Fibroblast of lung (primary cell): ENCODE data around the gene TAS1R1. TPM values are rescaled to one million over a fixed set of nuclear protein-coding genes. Genes with fewer than 3 reads are reported as not detected.

Experiments
- DNase-seq, 2 donors: peaks; one replicate each; pipeline versions ENCODE4 v3.0.0 to v3.0.0-alpha.2; 2010; ENCODE audit warnings: low read depth in 2 of 2
- H2AFZ ChIP-seq: 2 replicates; pipeline ENCODE4 v1.5.1; 2012; ENCODE audit warnings: low read length, control low read depth, inconsistent platforms
- H3K27ac ChIP-seq: 2 replicates; pipeline ENCODE4 v1.5.1; 2011; ENCODE audit warnings: low read length, control low read depth; ENCODE audit not compliant: insufficient read depth
- H3K27me3 ChIP-seq: 2 replicates; pipeline ENCODE4 v1.5.1; 2011; ENCODE audit warnings: mild to moderate bottlenecking, low read length; ENCODE audit not compliant: control insufficient read depth, insufficient read depth
- H3K36me3 ChIP-seq: 2 replicates; pipeline ENCODE4 v1.5.1; 2011; ENCODE audit warnings: low read length; ENCODE audit not compliant: control insufficient read depth, insufficient read depth
- H3K4me1 ChIP-seq: 2 replicates; pipeline ENCODE4 v1.5.1; 2011; ENCODE audit warnings: low read length; ENCODE audit not compliant: control insufficient read depth, insufficient read depth; ENCODE audit errors: extremely low read depth
- H3K4me2 ChIP-seq: 2 replicates; pipeline ENCODE4 v1.5.1; 2011; ENCODE audit warnings: low read length, control low read depth; ENCODE audit not compliant: insufficient read depth; ENCODE audit errors: extremely low read depth
- H3K4me3 ChIP-seq, 4 experiments: fragments of 200-600 bp in 1 of 4; sonication (generic) in 1 of 4; replicated peaks in 1 of 4; 2 replicates each; pipeline ENCODE4 v1.5.1; 2011 to 2016; ENCODE audit warnings: low read length in 4 of 4, low read depth in 3 of 4, mild to moderate bottlenecking in 3 of 4, control low read depth in 2 of 4, inconsistent platforms in 1 of 4, mixed read lengths in 1 of 4; ENCODE audit not compliant: insufficient read depth in 1 of 4; ENCODE audit errors: control extremely low read depth in 1 of 4
- H3K79me2 ChIP-seq: 2 replicates; pipeline ENCODE4 v1.5.1; 2012; ENCODE audit warnings: mild to moderate bottlenecking, low read length, inconsistent platforms; ENCODE audit not compliant: control insufficient read depth, insufficient read depth
- H3K9ac ChIP-seq: 2 replicates; pipeline ENCODE4 v1.5.1; 2011; ENCODE audit warnings: mild to moderate bottlenecking, low read length, control low read depth; ENCODE audit not compliant: insufficient read depth
- H3K9me3 ChIP-seq: 2 replicates; pipeline ENCODE4 v1.5.1; 2012; ENCODE audit warnings: low read depth, low read length; ENCODE audit not compliant: control insufficient read depth, insufficient read depth
- H4K20me1 ChIP-seq: 2 replicates; pipeline ENCODE4 v1.5.1; 2011; ENCODE audit warnings: low read length; ENCODE audit not compliant: control insufficient read depth, insufficient read depth; ENCODE audit errors: extremely low read depth
- EZH2 ChIP-seq: IDR thresholded peaks from 2 replicates; pipeline ENCODE4 v1.5.1; 2012; ENCODE audit warnings: low read length, control low read depth, mild to moderate bottlenecking; ENCODE audit errors: missing control alignments
- polyA plus RNA-seq, 2 donors: library from polyadenylated mRNA; depleted of rRNA in 1 of 2; stranded (reverse) in 1 of 2; unstranded in 1 of 2; fragments of >200 nt; gene quantifications; 2 replicates each; pipeline ENCODE4 v1.2.1, GENCODE V29; 2011 to 2012; ENCODE audit warnings: missing spikeins in 1 of 2
- total RNA-seq: library from RNA; depleted of rRNA; stranded (reverse); fragments of >200 nt; gene quantifications from 2 replicates; pipeline ENCODE4 v1.2.1, GENCODE V29; 2014
- TF ChIP-seq, protein P1 (sequence below), 2 donors: IDR thresholded peaks in 1 of 2; conservative IDR thresholded peaks in 1 of 2; 1 replicate in 1 of 2; 2 replicates in 1 of 2; pipeline ENCODE4 v1.5.1; 2011 to 2012; ENCODE audit warnings: low read length in 2 of 2, control low read depth in 1 of 2, inconsistent platforms in 1 of 2, low read depth in 1 of 2, mild to moderate bottlenecking in 1 of 2

Gene TAS1R1
- total and polyA plus RNA-seq, 2 donors (not counting 1 experiment from before 2014, with no cell fraction given): 0.10 to 0.17 TPM

GRCh38 chr1:6509919-6510291, 45.2 kb upstream of the TAS1R1 start:
- TF ChIP-seq EZH2: no peak
- Histone ChIP-seq H3K4me3 (no peak overlapping the region), H2AFZ (no peak overlapping the region), H3K4me2 (no peak overlapping the region), H3K4me1 (no peaks in the 10 kb centered on the region), H3K9me3 (no peaks in the 10 kb centered on the region), H3K9ac (no peak overlapping the region), H3K79me2 (no peaks in the 10 kb centered on the region), H4K20me1 (no peaks in the 10 kb centered on the region), H3K36me3 (no peaks in the 10 kb centered on the region), H3K27ac (no peak overlapping the region), H3K27me3 (no peaks in the 10 kb centered on the region)
- DNase-seq: no peak

DNA sequence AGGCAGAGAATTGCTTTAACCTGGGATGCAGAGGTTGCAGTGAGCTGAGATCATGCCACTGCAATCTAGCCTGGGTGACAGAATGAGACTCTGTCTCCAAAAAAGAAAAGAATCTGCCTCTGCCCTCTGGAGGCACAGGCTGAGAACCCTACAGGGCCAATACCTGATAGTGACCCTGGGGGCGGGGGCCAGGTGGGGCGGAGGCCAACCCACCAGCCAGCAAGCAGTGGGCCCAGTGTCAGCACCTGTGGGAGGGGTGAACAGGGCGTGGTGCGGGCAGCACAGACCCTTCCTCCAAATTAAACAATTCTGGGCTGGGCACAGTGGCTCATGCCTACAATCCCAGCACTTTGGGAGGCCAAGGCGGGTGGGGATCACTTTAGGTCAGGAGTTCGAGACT, 44.6 kb upstream of the TAS1R1 start:
- H3K9me3 ChIP-seq: no peaks in the 10 kb centered on the region
- no peaks in the 10 kb centered on the region for H3K4me1 ChIP-seq
- no peaks in the 10 kb centered on the region for H3K27me3 ChIP-seq
- H3K79me2 ChIP-seq: no peaks in the 10 kb centered on the region
- H3K27ac ChIP-seq: no peak overlapping the region
- H3K36me3 ChIP-seq: no peaks in the 10 kb centered on the region
- DNase-seq: no peak
- H3K4me3 ChIP-seq: no peak overlapping the region
- H3K4me2 ChIP-seq: no peak overlapping the region
- no peak overlapping the region for H3K9ac ChIP-seq
- no peak overlapping the region for H2AFZ ChIP-seq
- no peaks in the 10 kb centered on the region for H4K20me1 ChIP-seq
- TF ChIP-seq, protein P1, sequence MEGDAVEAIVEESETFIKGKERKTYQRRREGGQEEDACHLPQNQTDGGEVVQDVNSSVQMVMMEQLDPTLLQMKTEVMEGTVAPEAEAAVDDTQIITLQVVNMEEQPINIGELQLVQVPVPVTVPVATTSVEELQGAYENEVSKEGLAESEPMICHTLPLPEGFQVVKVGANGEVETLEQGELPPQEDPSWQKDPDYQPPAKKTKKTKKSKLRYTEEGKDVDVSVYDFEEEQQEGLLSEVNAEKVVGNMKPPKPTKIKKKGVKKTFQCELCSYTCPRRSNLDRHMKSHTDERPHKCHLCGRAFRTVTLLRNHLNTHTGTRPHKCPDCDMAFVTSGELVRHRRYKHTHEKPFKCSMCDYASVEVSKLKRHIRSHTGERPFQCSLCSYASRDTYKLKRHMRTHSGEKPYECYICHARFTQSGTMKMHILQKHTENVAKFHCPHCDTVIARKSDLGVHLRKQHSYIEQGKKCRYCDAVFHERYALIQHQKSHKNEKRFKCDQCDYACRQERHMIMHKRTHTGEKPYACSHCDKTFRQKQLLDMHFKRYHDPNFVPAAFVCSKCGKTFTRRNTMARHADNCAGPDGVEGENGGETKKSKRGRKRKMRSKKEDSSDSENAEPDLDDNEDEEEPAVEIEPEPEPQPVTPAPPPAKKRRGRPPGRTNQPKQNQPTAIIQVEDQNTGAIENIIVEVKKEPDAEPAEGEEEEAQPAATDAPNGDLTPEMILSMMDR (conservative IDR thresholded peaks at IDR 0.05 in 1 of 2, IDR thresholded peaks at IDR 0.05 in 1 of 2; ENCODE audit: low read depth in 1 of 2, low read length in 2 of 2): no peak
- no peak for TF ChIP-seq EZH2

DNA sequence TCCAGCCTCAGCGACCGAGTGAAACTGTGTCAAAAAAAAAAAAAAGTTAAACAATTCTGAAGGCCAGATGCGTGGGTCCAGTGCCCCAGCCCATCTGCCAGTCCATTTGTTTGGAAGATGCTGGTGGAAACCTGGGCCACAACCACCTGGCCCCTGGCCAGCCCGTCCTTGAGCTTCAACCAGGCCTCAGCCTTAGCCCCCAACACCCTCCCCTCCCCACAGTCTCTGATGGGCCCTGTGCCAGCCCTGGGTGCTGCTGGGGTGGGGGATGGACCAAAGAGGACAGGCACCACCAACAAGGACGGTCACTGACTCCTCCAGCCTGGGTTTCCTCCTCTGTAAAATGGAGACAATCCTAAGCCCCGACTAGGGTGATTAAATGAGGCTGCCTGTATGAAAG, 44.1 kb upstream of the TAS1R1 start:
- no peaks in the 10 kb centered on the region for H3K9me3 ChIP-seq
- H3K4me3 ChIP-seq: no peak overlapping the region
- H3K27me3 ChIP-seq: no peaks in the 10 kb centered on the region
- no peak for DNase-seq
- H3K4me2 ChIP-seq: no peak overlapping the region
- TF ChIP-seq, protein P1 (conservative IDR thresholded peaks at IDR 0.05 in 1 of 2, IDR thresholded peaks at IDR 0.05 in 1 of 2; ENCODE audit: low read depth in 1 of 2, low read length in 2 of 2): no peak
- no peak for TF ChIP-seq EZH2
- H3K27ac ChIP-seq: no peak overlapping the region
- no peak overlapping the region for H2AFZ ChIP-seq
- H3K36me3 ChIP-seq: no peaks in the 10 kb centered on the region
- H3K79me2 ChIP-seq: no peaks in the 10 kb centered on the region
- H3K9ac ChIP-seq: no peak overlapping the region
- no peaks in the 10 kb centered on the region for H3K4me1 ChIP-seq
- H4K20me1 ChIP-seq: no peaks in the 10 kb centered on the region
